ENCODE results near the gene HPS4. TPM values are rescaled to one million over a fixed set of nuclear protein-coding genes. Genes with fewer than 3 reads are reported as not detected.

Gene HPS4
- total RNA-seq, 4 donors from 2014 or later: 46.5 to 152 (median 62.9) TPM

- no peak for DNase-seq (ENCODE audit: low spot score in 2 of 2)
- WGBS: 26% methylated on average over 7 of the region's 7 CpGs
These were observed 19.3 kb downstream of the HPS4 start for GRCh38 chr22:26464312-26464711.

GRCh38 chr22:26463688-26464087 is 19.9 kb downstream of the HPS4 start:
- H3K4me3 ChIP-seq: no peak overlapping the region
- no peaks in the 10 kb centered on the region for H3K27me3 ChIP-seq
- H3K27ac ChIP-seq: peak overlapping the region; percentile 29
- WGBS: 91% methylated on average over 4 of the region's 9 CpGs
- no peak for DNase-seq (ENCODE audit: low spot score in 2 of 2)
- peaks cover 73% of the 10 kb centered on the region for H3K36me3 ChIP-seq
- TF ChIP-seq, protein P1, sequence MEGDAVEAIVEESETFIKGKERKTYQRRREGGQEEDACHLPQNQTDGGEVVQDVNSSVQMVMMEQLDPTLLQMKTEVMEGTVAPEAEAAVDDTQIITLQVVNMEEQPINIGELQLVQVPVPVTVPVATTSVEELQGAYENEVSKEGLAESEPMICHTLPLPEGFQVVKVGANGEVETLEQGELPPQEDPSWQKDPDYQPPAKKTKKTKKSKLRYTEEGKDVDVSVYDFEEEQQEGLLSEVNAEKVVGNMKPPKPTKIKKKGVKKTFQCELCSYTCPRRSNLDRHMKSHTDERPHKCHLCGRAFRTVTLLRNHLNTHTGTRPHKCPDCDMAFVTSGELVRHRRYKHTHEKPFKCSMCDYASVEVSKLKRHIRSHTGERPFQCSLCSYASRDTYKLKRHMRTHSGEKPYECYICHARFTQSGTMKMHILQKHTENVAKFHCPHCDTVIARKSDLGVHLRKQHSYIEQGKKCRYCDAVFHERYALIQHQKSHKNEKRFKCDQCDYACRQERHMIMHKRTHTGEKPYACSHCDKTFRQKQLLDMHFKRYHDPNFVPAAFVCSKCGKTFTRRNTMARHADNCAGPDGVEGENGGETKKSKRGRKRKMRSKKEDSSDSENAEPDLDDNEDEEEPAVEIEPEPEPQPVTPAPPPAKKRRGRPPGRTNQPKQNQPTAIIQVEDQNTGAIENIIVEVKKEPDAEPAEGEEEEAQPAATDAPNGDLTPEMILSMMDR (IDR thresholded peaks at IDR 0.05): no peak
- TF ChIP-seq POLR2AphosphoS5 (IDR thresholded peaks at IDR 0.05) (no peak), POLR2A (IDR thresholded peaks at IDR 0.05) (no peak), EP300 (IDR thresholded peaks at IDR 0.05) (no peak)
- no peaks in the 10 kb centered on the region for H3K9me3 ChIP-seq
- H3K4me1 ChIP-seq: peaks cover 43% of the 10 kb centered on the region

More at GRCh38 chr22:26464312-26464711, 19.3 kb downstream of the HPS4 start:
- TF ChIP-seq POLR2AphosphoS5 (IDR thresholded peaks at IDR 0.05) (no peak), POLR2A (IDR thresholded peaks at IDR 0.05) (no peak), EP300 (IDR thresholded peaks at IDR 0.05) (no peak)
- TF ChIP-seq, protein P1 (IDR thresholded peaks at IDR 0.05): no peak
- peaks cover 43% of the 10 kb centered on the region for H3K4me1 ChIP-seq
- no peak overlapping the region for H3K4me3 ChIP-seq
- H3K9me3 ChIP-seq: no peaks in the 10 kb centered on the region
- peak overlapping the region; percentile 29 for H3K27ac ChIP-seq
- H3K27me3 ChIP-seq: no peaks in the 10 kb centered on the region
- H3K36me3 ChIP-seq: peaks cover 73% of the 10 kb centered on the region

DNA sequence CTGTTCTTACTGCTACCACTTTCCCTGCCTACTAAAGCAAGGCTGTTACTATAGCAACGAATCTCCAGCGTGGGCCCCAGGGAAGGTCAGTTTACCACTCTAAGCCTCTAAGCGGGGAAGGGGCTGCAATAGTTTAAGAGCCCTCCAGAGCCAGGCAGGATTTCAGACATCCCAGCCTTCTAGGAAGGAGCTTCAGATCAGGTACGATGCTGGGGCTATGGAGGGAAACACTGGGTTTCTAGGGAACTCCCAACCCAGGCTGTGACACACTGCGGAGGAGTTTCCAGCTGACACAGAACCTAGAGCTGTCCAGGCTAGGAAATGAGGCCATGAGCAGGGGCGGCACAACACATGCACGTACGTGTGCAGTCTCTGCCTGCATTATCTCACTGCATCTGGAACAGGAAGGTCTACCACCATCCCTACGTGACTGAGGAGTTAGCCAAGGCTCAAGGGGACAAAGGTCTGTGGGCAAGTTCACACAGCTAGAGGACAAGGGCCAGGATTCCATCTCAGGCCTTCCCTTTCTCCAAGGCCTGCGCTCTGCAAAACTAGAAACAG is 20.4 kb downstream of the HPS4 start:
- Histone ChIP-seq H3K4me1 (peaks cover 43% of the 10 kb centered on the region), H3K27ac (peak overlapping the region; percentile 29), H3K9me3 (no peaks in the 10 kb centered on the region), H3K4me3 (no peak overlapping the region), H3K36me3 (peaks cover 73% of the 10 kb centered on the region), H3K27me3 (no peaks in the 10 kb centered on the region)
- DNase-seq (ENCODE audit: low spot score in 2 of 2): no peak
- 60% methylated on average over 10 of the region's 10 CpGs for WGBS
- TF ChIP-seq POLR2A (IDR thresholded peaks at IDR 0.05) (no peak), EP300 (IDR thresholded peaks at IDR 0.05) (no peak), POLR2AphosphoS5 (IDR thresholded peaks at IDR 0.05) (no peak)
- TF ChIP-seq, protein P1 (IDR thresholded peaks at IDR 0.05): no peak

- Histone ChIP-seq H3K27ac (peak overlapping the region; percentile 29), H3K4me3 (no peak overlapping the region), H3K27me3 (no peaks in the 10 kb centered on the region), H3K4me1 (peaks cover 43% of the 10 kb centered on the region), H3K36me3 (peaks cover 73% of the 10 kb centered on the region), H3K9me3 (no peaks in the 10 kb centered on the region)
- no peak for TF ChIP-seq EP300 (IDR thresholded peaks at IDR 0.05)
- TF ChIP-seq POLR2AphosphoS5 (IDR thresholded peaks at IDR 0.05): no peak
- no peak for TF ChIP-seq POLR2A (IDR thresholded peaks at IDR 0.05)
- TF ChIP-seq, protein P1 (IDR thresholded peaks at IDR 0.05): no peak
- no peak for DNase-seq (ENCODE audit: low spot score in 2 of 2)
- WGBS: 81% methylated on average over 3 of the region's 3 CpGs
These were observed 20.9 kb downstream of the HPS4 start for GRCh38 chr22:26462641-26463040.

GRCh38 chr22:26462051-26462450 is 21.5 kb downstream of the HPS4 start:
- H3K27ac ChIP-seq: no peak overlapping the region
- no peak overlapping the region for H3K4me3 ChIP-seq
- no peaks in the 10 kb centered on the region for H3K27me3 ChIP-seq
- TF ChIP-seq POLR2A (IDR thresholded peaks at IDR 0.05) (no peak), POLR2AphosphoS5 (IDR thresholded peaks at IDR 0.05) (no peak), EP300 (IDR thresholded peaks at IDR 0.05) (no peak)
- TF ChIP-seq, protein P1 (IDR thresholded peaks at IDR 0.05): no peak
- 100% methylated on average over 5 of the region's 5 CpGs for WGBS
- H3K4me1 ChIP-seq: peaks cover 43% of the 10 kb centered on the region
- DNase-seq (ENCODE audit: low spot score in 2 of 2): no peak
- H3K9me3 ChIP-seq: no peaks in the 10 kb centered on the region
- H3K36me3 ChIP-seq: peaks cover 77% of the 10 kb centered on the region
